Sigmoid colon (tissue), 4 donors: Measurements from ENCODE around the gene TTYH3.

ENCODE experiments used
- EP300 ChIP-seq, 4 donors: sonication (generic); formaldehyde crosslinking; IDR thresholded peaks; one replicate each; pipeline ENCODE4 v1.6.1; 2017; ENCODE audit warnings: antibody characterized with exemption in 4 of 4
- POLR2A ChIP-seq, 2 donors: fragments of 450-650 bp; IDR thresholded peaks; one replicate each; pipeline ENCODE4 v1.6.1; 2016; ENCODE audit warnings: antibody characterized with exemption in 2 of 2, mild to moderate bottlenecking in 2 of 2, moderate library complexity in 2 of 2
- POLR2AphosphoS5 ChIP-seq, 4 donors: sonication (generic); formaldehyde crosslinking; IDR thresholded peaks; one replicate each; pipeline ENCODE4 v1.6.1; 2017; ENCODE audit warnings: antibody characterized with exemption in 4 of 4
- TF ChIP-seq, protein P1 (sequence below), 4 experiments: fragments of 450-650 bp in 3 of 4; fragments of 200-600 bp in 1 of 4; IDR thresholded peaks; one replicate each; pipeline ENCODE4 v1.5.1; 2016 to 2019; ENCODE audit warnings: antibody characterized with exemption in 4 of 4, mild to moderate bottlenecking in 3 of 4, moderate library complexity in 2 of 4

DNA sequence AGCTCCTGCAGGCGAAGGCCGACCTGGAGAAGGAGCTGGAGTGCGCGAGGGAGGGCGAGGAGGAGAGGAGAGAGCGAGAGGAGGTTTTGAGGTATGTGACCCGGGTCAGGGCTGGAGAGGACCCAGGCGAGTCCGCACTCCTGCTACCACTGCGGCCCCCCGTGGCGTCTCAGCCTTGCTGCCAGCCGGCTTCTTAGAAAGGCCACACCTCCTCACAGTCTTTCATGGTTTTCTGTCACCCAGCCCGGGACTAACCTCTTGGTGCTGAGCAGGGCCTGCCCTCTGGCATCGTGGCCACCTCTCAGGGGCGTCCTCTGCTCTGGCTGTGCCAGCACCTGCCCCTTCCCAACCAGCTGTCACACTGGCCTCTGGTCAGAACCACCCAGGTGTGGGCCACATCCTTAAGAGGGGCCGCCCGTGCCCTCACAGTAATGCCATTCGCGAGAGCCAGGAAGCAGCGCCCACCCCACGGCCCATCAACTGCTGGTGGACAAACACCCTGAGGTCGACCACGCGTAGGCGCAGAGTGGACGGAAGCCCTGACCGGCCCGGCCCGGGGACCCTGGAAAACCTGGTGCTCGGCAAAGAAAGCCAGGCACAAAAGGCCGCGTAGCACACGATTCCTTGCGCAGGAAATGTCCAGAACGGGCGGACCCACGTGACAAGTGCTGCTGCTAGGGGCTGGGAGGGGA lies 38.6 kb upstream of the TTYH3 start:
- TF ChIP-seq POLR2A (IDR thresholded peaks at IDR 0.05) (no peak), POLR2AphosphoS5 (IDR thresholded peaks at IDR 0.05) (no peak), EP300 (IDR thresholded peaks at IDR 0.05) (no peak)
- TF ChIP-seq, protein P1, sequence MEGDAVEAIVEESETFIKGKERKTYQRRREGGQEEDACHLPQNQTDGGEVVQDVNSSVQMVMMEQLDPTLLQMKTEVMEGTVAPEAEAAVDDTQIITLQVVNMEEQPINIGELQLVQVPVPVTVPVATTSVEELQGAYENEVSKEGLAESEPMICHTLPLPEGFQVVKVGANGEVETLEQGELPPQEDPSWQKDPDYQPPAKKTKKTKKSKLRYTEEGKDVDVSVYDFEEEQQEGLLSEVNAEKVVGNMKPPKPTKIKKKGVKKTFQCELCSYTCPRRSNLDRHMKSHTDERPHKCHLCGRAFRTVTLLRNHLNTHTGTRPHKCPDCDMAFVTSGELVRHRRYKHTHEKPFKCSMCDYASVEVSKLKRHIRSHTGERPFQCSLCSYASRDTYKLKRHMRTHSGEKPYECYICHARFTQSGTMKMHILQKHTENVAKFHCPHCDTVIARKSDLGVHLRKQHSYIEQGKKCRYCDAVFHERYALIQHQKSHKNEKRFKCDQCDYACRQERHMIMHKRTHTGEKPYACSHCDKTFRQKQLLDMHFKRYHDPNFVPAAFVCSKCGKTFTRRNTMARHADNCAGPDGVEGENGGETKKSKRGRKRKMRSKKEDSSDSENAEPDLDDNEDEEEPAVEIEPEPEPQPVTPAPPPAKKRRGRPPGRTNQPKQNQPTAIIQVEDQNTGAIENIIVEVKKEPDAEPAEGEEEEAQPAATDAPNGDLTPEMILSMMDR (IDR thresholded peaks at IDR 0.05), result no peak
